Activated CD4-positive, CD25-positive, alpha-beta regulatory T cell treated with anti-CD3 and anti-CD28 coated beads, Interleukin-2, amount 50 U/mL, for 16 hours (primary cell): ENCODE results near the gene APOC1.
"Not testable (repeated sequence)": the region's sequence is repeated elsewhere in the genome, so short reads cannot be mapped to it uniquely, and the experiment has no call there.

ENCODE experiments used
- DNase-seq: peaks from one replicate; pipeline ENCODE4 v3.0.0-alpha.2; 2020; ENCODE audit warnings: low read depth, low spot score

The APOC1 gene

GRCh38 chr19:44889830-44890365 is 24.5 kb upstream of the APOC1 start:
- no peak for DNase-seq

DNA sequence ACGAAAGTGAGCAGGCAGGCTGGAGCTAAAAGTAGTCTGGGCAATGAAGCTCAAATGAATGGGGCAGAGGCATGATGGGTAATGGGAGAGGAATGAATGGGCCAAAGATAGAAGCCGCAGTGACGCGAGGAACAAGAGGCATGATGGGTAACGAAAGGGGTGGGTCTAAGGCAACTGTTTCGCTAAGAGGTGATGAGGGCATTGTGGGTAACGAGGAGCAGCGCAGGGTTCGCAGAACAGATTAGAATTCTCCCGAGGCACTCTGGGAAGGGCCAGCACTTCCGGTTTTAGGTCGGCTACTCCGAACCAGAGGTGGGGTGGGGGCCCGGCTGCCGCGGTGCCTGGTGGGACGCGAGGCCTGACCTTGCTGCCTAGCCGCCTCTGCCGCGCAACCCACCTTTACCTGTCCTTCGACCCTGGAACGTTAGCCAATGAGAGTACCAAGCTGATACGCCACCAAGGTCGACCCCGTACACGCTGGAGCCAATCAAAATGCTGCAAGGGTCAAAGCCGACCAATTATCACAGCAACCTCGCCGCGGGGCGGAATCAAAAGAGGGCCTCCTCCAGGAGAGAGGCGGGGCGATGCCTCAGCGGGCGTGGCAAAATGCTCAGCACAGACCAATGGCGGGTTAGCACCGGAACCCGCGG is 23.9 kb upstream of the APOC1 start:
- peak; percentile 100 for DNase-seq

DNA sequence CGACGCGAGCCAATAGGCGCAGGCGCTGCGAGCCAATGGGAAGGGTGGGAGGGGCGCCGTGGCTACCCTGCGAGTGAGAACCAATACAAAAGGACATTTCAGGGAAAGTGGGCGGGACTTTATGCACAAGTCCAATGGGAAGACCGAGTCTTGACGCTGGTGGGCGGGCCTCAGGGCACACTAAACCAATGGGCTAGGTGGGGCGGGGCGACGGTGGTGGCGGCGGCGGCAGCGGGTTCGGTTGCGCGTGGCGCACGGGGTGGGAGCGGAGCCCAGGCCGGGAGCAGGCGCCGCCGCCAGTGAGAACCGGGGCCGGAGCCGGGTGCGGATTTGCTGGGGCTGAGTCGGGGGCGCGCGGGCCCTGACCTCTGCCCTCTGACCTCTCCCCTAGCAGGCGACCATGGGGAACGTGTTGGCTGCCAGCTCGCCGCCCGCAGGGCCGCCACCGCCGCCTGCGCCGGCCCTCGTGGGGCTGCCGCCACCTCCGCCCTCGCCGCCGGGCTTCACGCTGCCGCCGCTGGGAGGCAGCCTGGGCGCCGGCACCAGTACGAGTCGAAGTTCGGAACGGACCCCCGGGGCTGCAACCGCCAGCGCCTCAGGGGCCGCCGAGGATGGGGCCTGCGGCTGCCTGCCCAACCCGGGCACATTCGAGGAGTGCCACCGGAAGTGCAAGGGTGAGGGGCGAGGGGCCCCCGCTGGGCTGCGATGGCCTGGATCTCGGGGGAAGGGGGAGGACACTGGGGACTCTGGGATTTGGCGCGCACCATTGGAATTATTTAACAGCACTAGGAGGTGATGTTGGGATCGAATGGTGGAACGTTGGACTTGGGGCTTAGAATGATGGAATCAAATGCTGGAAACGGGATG is 23.2 kb upstream of the APOC1 start, which contains the start of gene TOMM40:
TOMM40 (plus strand) TSS at position 239 of the 867 bp plus-strand sequence; CDS start at position 401, 162 bp downstream.
- DNase-seq = no peak

- DNase-seq = no peak
These were observed 21.5 kb upstream of the APOC1 start for GRCh38 chr19:44892932-44893331.

GRCh38 chr19:44893332-44894051 is 20.9 kb upstream of the APOC1 start:
- DNase-seq = no peak

- no peak for DNase-seq
These were observed 20.4 kb upstream of the APOC1 start for GRCh38 chr19:44894052-44894400.

- DNase-seq = no peak
These were observed 19.5 kb upstream of the APOC1 start for GRCh38 chr19:44894946-44895345.

DNA sequence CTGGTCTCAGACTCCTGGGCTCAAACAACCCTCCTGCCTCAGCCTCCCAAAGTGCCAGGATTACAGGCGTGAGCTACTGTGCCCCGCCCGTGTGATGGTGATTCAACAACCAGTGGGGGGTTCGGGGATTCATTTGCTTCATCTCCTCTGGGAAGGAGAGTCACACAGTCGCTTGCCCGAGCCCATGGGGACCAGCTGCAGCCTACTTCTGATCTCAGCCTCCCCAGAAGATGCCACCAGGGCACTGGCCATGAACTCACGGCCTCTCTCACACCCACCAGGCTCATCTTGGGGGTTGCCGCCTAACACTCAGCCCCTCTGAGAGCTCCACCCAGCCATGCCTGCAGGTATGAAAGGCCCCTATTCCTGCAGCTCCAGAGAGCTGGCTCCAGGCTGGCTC is 16.6 kb upstream of the APOC1 start:
- no peak for DNase-seq

GRCh38 chr19:44900328-44901244 is 13.8 kb upstream of the APOC1 start:
- DNase-seq = no peak

GRCh38 chr19:44903216-44903601 is 11.2 kb upstream of the APOC1 start:
- DNase-seq = no peak

DNA sequence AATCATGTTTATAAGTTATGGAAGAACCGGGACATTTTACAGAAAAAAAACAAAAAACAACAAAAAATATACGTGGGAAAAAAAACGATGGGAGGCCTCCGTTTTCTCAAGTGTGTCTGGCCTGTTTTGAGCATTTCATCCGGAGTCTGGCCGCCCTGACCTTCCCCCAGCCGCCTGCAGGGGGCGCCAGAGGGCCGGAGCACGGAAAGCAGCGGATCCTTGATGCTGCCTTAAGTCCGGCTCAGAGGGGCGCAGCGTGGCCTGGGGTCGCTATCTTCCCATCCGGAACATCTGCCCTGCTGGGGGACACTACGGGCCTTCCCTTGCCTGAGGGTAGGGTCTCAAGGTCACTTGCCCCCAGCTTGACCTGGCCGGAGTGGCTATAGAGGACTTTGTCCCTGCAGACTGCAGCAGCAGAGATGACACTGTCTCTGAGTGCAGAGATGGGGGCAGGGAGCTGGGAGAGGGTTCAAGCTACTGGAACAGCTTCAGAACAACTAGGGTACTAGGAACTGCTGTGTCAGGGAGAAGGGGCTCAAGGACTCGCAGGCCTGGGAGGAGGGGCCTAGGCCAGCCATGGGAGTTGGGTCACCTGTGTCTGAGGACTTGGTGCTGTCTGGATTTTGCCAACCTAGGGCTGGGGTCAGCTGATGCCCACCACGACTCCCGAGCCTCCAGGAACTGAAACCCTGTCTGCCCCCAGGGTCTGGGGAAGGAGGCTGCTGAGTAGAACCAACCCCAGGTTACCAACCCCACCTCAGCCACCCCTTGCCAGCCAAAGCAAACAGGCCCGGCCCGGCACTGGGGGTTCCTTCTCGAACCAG is 10.6 kb upstream of the APOC1 start:
- peak; percentile 65 for DNase-seq

DNA sequence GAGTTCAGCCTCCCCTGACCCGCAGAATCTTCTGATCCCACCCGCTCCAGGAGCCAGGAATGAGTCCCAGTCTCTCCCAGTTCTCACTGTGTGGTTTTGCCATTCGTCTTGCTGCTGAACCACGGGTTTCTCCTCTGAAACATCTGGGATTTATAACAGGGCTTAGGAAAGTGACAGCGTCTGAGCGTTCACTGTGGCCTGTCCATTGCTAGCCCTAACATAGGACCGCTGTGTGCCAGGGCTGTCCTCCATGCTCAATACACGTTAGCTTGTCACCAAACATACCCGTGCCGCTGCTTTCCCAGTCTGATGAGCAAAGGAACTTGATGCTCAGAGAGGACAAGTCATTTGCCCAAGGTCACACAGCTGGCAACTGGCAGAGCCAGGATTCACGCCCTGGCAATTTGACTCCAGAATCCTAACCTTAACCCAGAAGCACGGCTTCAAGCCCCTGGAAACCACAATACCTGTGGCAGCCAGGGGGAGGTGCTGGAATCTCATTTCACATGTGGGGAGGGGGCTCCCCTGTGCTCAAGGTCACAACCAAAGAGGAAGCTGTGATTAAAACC is 9.9 kb upstream of the APOC1 start:
- no peak for DNase-seq

- DNase-seq = no peak
These were observed 8.8 kb upstream of the APOC1 start, which contains the start of gene APOE for GRCh38 chr19:44905437-44906160. Gene APOE (plus strand): TSS chr19:44905796. CDS start chr19:44906625, 829 bp downstream.

GRCh38 chr19:44907613-44908012 is 6.8 kb upstream of the APOC1 start:
- DNase-seq = no peak

DNA sequence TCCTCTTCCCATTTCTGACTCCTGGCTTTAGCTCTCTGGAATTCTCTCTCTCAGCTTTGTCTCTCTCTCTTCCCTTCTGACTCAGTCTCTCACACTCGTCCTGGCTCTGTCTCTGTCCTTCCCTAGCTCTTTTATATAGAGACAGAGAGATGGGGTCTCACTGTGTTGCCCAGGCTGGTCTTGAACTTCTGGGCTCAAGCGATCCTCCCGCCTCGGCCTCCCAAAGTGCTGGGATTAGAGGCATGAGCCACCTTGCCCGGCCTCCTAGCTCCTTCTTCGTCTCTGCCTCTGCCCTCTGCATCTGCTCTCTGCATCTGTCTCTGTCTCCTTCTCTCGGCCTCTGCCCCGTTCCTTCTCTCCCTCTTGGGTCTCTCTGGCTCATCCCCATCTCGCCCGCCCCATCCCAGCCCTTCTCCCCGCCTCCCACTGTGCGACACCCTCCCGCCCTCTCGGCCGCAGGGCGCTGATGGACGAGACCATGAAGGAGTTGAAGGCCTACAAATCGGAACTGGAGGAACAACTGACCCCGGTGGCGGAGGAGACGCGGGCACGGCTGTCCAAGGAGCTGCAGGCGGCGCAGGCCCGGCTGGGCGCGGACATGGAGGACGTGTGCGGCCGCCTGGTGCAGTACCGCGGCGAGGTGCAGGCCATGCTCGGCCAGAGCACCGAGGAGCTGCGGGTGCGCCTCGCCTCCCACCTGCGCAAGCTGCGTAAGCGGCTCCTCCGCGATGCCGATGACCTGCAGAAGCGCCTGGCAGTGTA is 6.2 kb upstream of the APOC1 start:
- DNase-seq = no peak

DNA sequence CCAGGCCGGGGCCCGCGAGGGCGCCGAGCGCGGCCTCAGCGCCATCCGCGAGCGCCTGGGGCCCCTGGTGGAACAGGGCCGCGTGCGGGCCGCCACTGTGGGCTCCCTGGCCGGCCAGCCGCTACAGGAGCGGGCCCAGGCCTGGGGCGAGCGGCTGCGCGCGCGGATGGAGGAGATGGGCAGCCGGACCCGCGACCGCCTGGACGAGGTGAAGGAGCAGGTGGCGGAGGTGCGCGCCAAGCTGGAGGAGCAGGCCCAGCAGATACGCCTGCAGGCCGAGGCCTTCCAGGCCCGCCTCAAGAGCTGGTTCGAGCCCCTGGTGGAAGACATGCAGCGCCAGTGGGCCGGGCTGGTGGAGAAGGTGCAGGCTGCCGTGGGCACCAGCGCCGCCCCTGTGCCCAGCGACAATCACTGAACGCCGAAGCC is 5.6 kb upstream of the APOC1 start:
- no peak for DNase-seq

- DNase-seq = no peak
These were observed 4.6 kb upstream of the APOC1 start for GRCh38 chr19:44909775-44910174.

GRCh38 chr19:44911896-44912295 is 2.5 kb upstream of the APOC1 start:
- not testable (repeated sequence) for DNase-seq
